ENCODE measurements around the gene LETM1.
A peak's percentile ranks its signal among the peaks of the same experiment; 100 is the strongest.

Gene LETM1

DNA sequence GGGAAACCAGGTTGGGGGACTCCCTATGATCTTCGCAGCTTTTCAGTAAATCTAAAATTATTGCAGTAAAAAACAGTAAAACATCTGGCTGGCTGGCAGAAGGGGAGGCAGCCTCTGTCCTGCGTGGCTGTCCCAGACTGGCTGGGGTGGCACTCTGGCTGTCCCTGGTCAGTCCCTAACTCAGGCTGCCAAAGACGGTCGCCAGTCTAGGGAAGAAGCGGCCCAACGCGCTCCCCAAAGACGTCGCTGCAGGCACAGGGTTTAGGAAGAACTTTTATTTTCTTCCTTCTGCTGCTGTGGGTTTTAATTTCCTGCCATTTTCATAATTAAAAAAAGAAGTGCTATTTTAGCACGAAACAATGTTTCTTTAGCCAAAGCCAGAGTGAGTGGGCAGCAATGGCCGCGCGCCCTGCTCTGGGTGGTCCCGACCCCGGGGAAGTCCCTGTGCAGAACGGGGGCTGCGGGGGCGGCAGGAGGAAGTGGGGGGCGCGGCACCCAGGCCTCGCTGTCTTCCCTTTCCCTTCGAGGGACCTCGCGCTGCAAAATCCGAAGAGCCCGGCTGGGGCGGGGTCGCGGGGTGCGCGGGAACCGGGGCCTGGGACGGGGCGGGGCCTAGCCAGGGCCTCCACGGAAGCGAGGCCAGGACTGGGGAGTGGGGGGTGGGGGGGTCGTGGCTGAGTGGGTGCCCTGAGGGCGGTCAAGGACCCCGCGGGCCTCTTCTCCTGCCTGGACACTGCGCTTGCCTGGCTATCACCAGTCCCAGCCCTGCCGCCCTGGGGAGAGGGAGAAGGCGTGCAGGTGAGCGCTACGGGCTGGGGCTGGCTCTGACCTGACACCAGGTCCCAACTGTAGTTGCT is 6.3 kb upstream of the LETM1 start:
- no peak overlapping the region for H3K9ac ChIP-seq (ENCODE audit: low read depth, low read length)
- no peaks in the 10 kb centered on the region for H3K4me1 ChIP-seq (ENCODE audit: control insufficient read depth, insufficient read depth, low read length)
- no peaks in the 10 kb centered on the region for H3K9me3 ChIP-seq (ENCODE audit: control insufficient read depth, insufficient read depth, low read length)
- no peaks in the 10 kb centered on the region for H3K36me3 ChIP-seq (ENCODE audit: control insufficient read depth, insufficient read depth, low read length)
- H3K27me3 ChIP-seq (ENCODE audit: control insufficient read depth, insufficient read depth, low read length): peaks cover 96% of the 10 kb centered on the region
- peak overlapping the region; percentile 35 for H3K4me3 ChIP-seq (ENCODE audit: low read depth, low read length)

DNA sequence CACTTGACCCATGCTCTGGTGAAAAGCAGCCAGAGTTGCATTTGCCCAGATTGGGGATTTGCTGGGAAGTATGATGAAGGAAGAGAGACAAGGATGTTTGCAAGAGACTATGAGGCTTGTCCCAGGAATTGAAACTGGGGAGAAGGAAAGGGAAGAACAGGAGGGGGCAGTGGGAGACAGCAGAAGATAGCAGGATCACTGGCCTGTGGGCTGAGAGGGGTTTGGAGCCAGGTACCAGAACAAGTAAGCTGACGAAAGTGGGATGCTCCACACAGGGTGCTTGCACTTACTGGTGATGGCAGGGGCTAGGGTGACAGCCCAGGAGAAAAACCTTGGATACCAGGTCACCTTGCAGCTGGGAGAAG is 3.4 kb upstream of the LETM1 start:
- H3K27me3 ChIP-seq (ENCODE audit: control insufficient read depth, insufficient read depth, low read length): peaks cover 76% of the 10 kb centered on the region
- no peaks in the 10 kb centered on the region for H3K4me1 ChIP-seq (ENCODE audit: control insufficient read depth, insufficient read depth, low read length)

DNA sequence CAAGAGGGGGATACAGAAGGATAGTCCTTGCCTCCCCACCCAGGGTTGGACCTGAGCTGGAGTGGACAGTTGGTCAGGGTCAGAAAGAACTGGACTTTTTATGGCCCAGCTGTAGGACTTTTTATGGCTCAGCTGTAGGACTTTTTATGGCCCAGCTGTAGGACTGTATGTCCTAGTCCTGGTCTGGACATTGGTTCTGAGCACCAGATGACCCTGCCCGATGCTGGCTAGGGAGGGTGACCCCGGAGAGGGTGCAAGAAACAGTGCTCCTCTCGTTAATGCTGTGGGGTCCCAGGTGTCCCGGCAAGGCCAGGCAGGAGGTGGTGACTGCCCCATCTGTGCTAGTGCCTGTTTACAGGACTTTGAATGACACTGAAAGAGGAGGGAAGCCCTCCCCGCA is 2.0 kb upstream of the LETM1 start:
- no peaks in the 10 kb centered on the region for H3K4me1 ChIP-seq (ENCODE audit: control insufficient read depth, insufficient read depth, low read length)
- no peaks in the 10 kb centered on the region for H3K36me3 ChIP-seq (ENCODE audit: control insufficient read depth, insufficient read depth, low read length)
- H3K9me3 ChIP-seq (ENCODE audit: control insufficient read depth, insufficient read depth, low read length): no peaks in the 10 kb centered on the region
- H3K27me3 ChIP-seq (ENCODE audit: control insufficient read depth, insufficient read depth, low read length): peaks cover 61% of the 10 kb centered on the region
- no peak overlapping the region for H3K9ac ChIP-seq (ENCODE audit: low read depth, low read length)
- peak overlapping the region; percentile 87 for H3K4me3 ChIP-seq (ENCODE audit: low read depth, low read length)

More for the DNA sequence above, 3.4 kb upstream of the LETM1 start:
- H3K9me3 ChIP-seq (ENCODE audit: control insufficient read depth, insufficient read depth, low read length): no peaks in the 10 kb centered on the region
- H3K4me3 ChIP-seq (ENCODE audit: low read depth, low read length): no peak overlapping the region
- H3K36me3 ChIP-seq (ENCODE audit: control insufficient read depth, insufficient read depth, low read length): no peaks in the 10 kb centered on the region
- no peak overlapping the region for H3K9ac ChIP-seq (ENCODE audit: low read depth, low read length)

DNA sequence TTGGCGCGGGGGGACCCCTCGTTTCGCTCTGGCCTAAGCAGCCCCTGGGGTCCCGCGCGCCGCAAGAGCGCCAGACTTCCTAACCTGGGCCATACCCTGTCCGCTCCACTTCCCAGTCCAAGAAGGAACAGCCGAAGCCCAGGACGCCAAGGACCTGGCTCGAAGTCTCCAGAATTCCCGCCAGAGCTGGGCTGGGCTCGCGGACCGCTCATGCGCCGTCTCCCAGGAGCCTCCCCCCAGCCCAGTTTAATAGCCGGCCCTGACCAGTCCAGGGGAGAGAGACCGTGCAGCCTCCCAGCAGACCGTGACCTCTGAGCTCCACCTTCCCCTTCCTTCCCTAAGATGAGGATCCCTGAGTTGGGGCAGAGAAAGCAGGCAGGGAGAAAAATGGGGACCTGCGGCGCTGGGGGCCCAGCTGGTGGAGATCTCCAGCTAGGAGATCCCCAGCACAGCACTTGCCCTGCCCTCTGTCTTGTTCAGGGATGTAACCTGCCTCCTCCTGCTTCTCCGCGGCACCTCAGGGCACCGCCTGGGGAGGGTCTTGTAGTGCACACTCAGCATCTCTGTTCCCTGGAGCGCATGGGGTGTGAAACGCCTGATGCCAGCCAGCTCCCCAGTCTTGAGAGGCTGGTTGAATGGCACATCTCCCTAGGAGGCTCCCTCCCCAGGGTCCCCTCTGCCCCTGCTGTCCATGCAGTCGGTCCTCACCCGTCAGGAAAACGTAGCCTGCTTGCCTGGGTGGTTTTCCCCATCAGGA is 1.2 kb upstream of the LETM1 start:
- H3K9ac ChIP-seq (ENCODE audit: low read depth, low read length): peak overlapping the region; percentile 5
- peaks cover 55% of the 10 kb centered on the region for H3K27me3 ChIP-seq (ENCODE audit: control insufficient read depth, insufficient read depth, low read length)
- H3K4me1 ChIP-seq (ENCODE audit: control insufficient read depth, insufficient read depth, low read length): no peaks in the 10 kb centered on the region
- no peaks in the 10 kb centered on the region for H3K36me3 ChIP-seq (ENCODE audit: control insufficient read depth, insufficient read depth, low read length)
- H3K9me3 ChIP-seq (ENCODE audit: control insufficient read depth, insufficient read depth, low read length): no peaks in the 10 kb centered on the region
- peak overlapping the region; percentile 87 for H3K4me3 ChIP-seq (ENCODE audit: low read depth, low read length)

DNA sequence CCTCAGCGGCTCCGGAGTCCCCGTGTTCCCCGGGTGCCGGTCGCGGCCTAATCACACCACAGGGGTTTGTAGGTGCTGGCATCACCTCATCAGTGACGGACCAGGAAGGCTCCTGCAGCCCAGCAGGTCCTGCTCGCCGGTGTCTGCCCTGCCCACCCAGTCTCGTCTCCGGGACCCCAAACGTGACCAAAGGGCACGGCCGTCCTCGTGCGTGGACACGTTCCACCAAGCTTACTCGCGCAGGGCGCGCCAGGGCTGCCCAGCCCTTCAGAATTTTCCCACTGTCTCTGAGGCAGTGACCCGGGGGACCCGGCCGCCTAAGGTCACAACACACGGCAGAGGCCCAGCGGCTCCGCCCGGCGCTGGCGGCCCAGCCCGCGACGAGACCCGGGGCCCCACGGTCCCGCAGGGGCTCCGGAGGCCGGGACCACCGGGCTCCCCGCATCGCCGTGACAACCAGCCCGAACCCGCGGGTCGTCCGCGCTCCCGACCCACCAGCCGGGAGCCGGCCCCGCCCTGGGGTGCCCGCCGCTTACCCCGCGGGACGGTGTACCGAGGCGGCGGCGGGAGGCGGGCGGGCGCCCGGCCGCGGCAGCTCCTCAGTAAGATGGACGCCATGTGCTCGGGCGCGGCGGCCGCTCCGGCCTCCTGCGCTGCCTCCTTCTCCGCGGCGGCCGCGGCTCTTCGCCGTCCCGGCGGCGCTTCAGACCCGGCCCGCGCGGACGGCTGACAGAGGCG is 454 bp downstream of the LETM1 start:
- H3K4me1 ChIP-seq (ENCODE audit: control insufficient read depth, insufficient read depth, low read length): no peaks in the 10 kb centered on the region

DNA sequence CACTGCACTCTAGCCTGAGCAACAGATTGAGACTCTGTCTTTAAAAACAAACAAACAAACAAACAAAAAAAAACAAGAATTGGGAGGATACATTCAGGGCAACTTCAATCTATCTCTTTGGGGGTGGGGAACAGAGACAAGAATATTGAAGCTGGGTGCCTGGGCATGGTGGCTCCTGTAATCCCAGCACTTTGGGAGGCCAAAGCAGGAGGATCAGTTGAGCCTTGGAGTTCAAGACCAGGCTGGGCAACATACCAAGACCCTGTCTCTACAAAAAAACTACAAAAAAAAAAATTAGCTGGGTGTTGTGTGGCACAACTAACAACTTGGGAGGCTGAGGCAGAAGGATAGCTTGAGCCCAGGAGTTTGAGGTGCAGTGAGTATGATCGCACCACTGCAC is 1.2 kb downstream of the LETM1 start:
- H3K9me3 ChIP-seq (ENCODE audit: control insufficient read depth, insufficient read depth, low read length): no peaks in the 10 kb centered on the region
- peaks cover 33% of the 10 kb centered on the region for H3K27me3 ChIP-seq (ENCODE audit: control insufficient read depth, insufficient read depth, low read length)
- no peak overlapping the region for H3K9ac ChIP-seq (ENCODE audit: low read depth, low read length)
- no peaks in the 10 kb centered on the region for H3K4me1 ChIP-seq (ENCODE audit: control insufficient read depth, insufficient read depth, low read length)
- peak overlapping the region; percentile 87 for H3K4me3 ChIP-seq (ENCODE audit: low read depth, low read length)
- H3K36me3 ChIP-seq (ENCODE audit: control insufficient read depth, insufficient read depth, low read length): peaks cover 5% of the 10 kb centered on the region

More for the DNA sequence above, 454 bp downstream of the LETM1 start:
- Histone ChIP-seq H3K36me3 (ENCODE audit: control insufficient read depth, insufficient read depth, low read length) (peaks cover 5% of the 10 kb centered on the region), H3K9me3 (ENCODE audit: control insufficient read depth, insufficient read depth, low read length) (no peaks in the 10 kb centered on the region), H3K9ac (ENCODE audit: low read depth, low read length) (peak overlapping the region; percentile 60), H3K4me3 (ENCODE audit: low read depth, low read length) (peak overlapping the region; percentile 87), H3K27me3 (ENCODE audit: control insufficient read depth, insufficient read depth, low read length) (peaks cover 39% of the 10 kb centered on the region)

DNA sequence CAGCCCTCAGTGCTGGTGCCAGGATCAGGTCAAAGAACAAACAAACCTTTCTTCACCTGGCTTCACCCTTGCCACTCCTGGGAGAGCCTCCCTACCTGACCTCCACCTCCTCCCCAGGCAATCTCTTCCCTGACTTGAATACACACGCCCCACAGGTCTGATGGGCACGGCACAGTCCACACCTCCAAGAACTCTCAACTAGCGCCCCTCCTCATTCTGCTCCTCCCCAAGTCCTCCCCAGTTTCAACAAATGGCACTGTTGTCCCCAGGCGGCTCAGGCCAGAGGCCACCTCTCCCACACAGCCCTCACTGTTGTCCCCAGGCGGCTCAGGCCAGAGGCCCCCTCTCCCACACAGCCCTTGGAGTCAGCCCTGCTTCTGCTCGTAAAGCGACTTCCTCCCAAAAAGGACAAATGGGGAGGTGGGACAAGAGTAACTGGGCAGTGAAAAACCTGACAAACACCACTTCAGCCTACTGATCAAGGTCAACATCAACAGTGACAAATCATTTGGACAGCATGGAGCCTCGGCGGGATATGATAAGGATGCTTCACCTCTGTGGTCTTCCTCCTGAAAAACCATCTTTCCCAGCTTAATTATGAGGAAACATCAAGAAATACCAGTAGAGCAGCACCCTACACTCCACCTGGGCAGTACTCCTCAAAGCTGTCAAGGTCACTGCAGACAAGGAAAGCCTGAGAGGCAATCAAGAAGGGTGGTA is 2.9 kb downstream of the LETM1 start:
- peaks cover 5% of the 10 kb centered on the region for H3K36me3 ChIP-seq (ENCODE audit: control insufficient read depth, insufficient read depth, low read length)
- H3K9me3 ChIP-seq (ENCODE audit: control insufficient read depth, insufficient read depth, low read length): no peaks in the 10 kb centered on the region
- H3K4me3 ChIP-seq (ENCODE audit: low read depth, low read length): no peak overlapping the region
- no peak overlapping the region for H3K9ac ChIP-seq (ENCODE audit: low read depth, low read length)
- H3K27me3 ChIP-seq (ENCODE audit: control insufficient read depth, insufficient read depth, low read length): peaks cover 16% of the 10 kb centered on the region
- H3K4me1 ChIP-seq (ENCODE audit: control insufficient read depth, insufficient read depth, low read length): no peaks in the 10 kb centered on the region

DNA sequence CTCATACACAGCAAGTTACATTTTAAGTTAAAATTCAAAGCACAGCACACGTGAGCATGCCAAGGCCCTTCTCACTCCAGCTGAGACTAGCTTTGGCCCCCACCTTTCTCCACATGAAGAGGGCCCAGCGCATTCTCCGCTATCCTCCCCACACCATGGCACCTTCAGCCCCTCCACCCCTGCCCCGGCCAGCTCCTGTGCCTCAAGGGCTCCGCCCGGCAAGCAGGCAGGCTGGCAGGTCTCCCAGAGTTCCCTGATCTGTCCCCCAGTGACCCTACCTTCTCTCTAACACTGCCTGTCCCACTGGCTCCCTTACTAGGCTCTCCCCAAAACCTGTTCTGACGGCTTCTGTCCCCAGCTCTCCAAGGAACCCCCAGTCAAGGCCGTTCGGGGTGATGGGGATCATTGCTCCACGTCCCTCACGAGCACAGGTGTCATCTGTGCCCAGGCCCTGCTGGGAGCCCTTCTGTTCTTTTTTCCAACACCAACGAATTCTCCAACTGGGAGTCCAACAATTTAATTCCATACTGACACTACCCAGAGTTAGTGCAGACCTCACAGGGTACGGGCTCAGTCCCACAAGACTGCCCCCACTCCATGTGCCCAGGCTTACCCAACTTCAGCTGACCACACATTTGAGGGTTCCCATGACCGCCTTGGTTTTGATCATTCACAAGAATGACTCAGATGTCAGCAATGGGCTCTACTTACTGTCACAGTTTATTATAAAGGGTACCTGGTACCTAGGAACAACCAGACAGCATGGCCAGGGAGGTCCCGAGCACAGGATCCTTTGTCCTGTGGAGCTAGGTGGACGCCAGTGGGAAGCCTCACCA is 4.2 kb downstream of the LETM1 start:
- H3K4me1 ChIP-seq (ENCODE audit: control insufficient read depth, insufficient read depth, low read length): no peaks in the 10 kb centered on the region
- H3K36me3 ChIP-seq (ENCODE audit: control insufficient read depth, insufficient read depth, low read length): peaks cover 8% of the 10 kb centered on the region
- no peak overlapping the region for H3K9ac ChIP-seq (ENCODE audit: low read depth, low read length)
- H3K4me3 ChIP-seq (ENCODE audit: low read depth, low read length): no peak overlapping the region
- no peaks in the 10 kb centered on the region for H3K9me3 ChIP-seq (ENCODE audit: control insufficient read depth, insufficient read depth, low read length)
- H3K27me3 ChIP-seq (ENCODE audit: control insufficient read depth, insufficient read depth, low read length): peaks cover 4% of the 10 kb centered on the region

DNA sequence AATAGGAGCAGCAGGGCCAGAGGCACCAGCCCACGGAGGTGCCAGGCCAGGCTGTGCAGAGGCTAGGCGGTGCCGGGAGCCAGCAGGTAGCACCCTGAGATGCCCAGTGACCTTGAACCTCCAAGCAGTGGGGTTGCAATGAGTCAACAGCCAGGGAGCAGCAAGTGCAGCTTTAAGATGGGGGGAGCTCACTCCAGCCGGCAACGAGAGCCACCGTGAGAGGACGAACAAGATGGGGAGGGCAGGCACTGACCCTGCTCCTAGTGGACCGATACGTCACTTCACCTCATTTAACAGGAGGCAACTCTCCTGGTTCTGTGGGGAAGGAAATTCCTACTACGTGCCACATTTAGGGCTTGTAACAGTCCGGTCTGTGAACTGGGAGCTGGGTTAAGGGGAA is 4.8 kb downstream of the LETM1 start:
- peaks cover 3% of the 10 kb centered on the region for H3K27me3 ChIP-seq (ENCODE audit: control insufficient read depth, insufficient read depth, low read length)
- H3K4me1 ChIP-seq (ENCODE audit: control insufficient read depth, insufficient read depth, low read length): no peaks in the 10 kb centered on the region
- H3K4me3 ChIP-seq (ENCODE audit: low read depth, low read length): no peak overlapping the region
- H3K36me3 ChIP-seq (ENCODE audit: control insufficient read depth, insufficient read depth, low read length): peaks cover 8% of the 10 kb centered on the region
- H3K9me3 ChIP-seq (ENCODE audit: control insufficient read depth, insufficient read depth, low read length): no peaks in the 10 kb centered on the region
- no peak overlapping the region for H3K9ac ChIP-seq (ENCODE audit: low read depth, low read length)

DNA sequence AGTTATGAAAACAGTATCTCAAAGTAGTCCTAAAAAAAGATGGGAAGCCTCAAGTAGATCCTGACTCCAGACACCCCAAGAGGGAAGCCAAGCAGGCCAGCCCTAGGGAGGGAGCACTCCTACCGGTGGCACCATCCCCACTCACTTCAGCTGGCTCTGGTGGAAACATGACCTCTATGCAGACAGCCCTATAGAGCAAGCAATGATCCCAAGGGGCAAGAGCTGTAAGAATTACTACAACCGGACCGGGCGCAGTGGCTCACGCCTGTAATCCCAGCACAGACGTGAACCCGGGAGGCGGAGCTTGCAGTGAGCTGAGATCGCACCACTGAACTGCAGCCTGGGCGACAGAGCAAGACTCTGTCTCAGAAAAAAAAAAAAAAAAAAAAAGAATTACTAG is 5.7 kb downstream of the LETM1 start:
- H3K9ac ChIP-seq (ENCODE audit: low read depth, low read length): no peak overlapping the region
- no peak overlapping the region for H3K4me3 ChIP-seq (ENCODE audit: low read depth, low read length)
- no peaks in the 10 kb centered on the region for H3K4me1 ChIP-seq (ENCODE audit: control insufficient read depth, insufficient read depth, low read length)
- H3K27me3 ChIP-seq (ENCODE audit: control insufficient read depth, insufficient read depth, low read length): peaks cover 3% of the 10 kb centered on the region
- H3K9me3 ChIP-seq (ENCODE audit: control insufficient read depth, insufficient read depth, low read length): no peaks in the 10 kb centered on the region
- H3K36me3 ChIP-seq (ENCODE audit: control insufficient read depth, insufficient read depth, low read length): peaks cover 8% of the 10 kb centered on the region
